K562 (cell line): ENCODE measurements around the gene GULP1. TPM values are rescaled to one million over a fixed set of nuclear protein-coding genes. Genes with fewer than 3 reads are reported as not detected.

Source experiments
- ATAC-seq: fragments of 200-7000 bp; cut with Tn5 transposase; 3 replicates; pipeline ENCODE4 v1.9.1; 2020; ENCODE audit warnings: moderate library complexity
- BruUV-seq: library from RNA; stranded (reverse); fragments of 400-500 nt; replicated peaks from 2 replicates; lab custom pipeline; 2021; lab: Mats Ljungman, UMichigan
- CTCF ChIA-PET: fragments of 300-600 bp; formaldehyde crosslinking; extraction: SDS; loops from one replicate; lab custom pipeline; 2021; ENCODE audit warnings: low intra/inter-chr PET ratio; lab: Yijun Ruan, JAX
- POLR2A ChIA-PET: fragments of 300-600, 350-650 bp; sonication (Branson Sonifier 250); formaldehyde crosslinking; extraction: SDS; loops from one replicate; lab custom pipeline; 2021; ENCODE audit warnings: antibody characterized with exemption, inconsistent platforms; lab: Yijun Ruan, JAX
- DNase-seq, 4 experiments: peaks; one replicate each; pipeline versions ENCODE4 v3.0.0 to v3.0.0-alpha.2; 2011 to 2018; ENCODE audit warnings: low spot score in 3 of 4, mixed read lengths in 3 of 4; ENCODE audit errors: extremely low read depth in 1 of 4
- FAIRE-seq: peaks from 2 replicates; lab custom pipeline; 2011; peaks lifted over from hg19 to GRCh38; lab: Jason Lieb, UNC
- H2AFZ ChIP-seq: 2 replicates; pipeline ENCODE4 v1.6.0; 2011; ENCODE audit warnings: low read depth, low read length, control low read depth, inconsistent platforms
- H3K27ac ChIP-seq: fragments of 200-600 bp; 3 replicates; pipeline ENCODE4 v1.8.0; 2011; ENCODE audit warnings: low read depth, mild to moderate bottlenecking, control low read depth, inconsistent platforms, low read length, moderate library complexity, mixed read lengths; ENCODE audit errors: extremely low read depth
- H3K27me3 ChIP-seq, 2 experiments: fragments of 300-600 bp in 1 of 2; 2 replicates in 1 of 2; 3 replicates in 1 of 2; pipeline versions ENCODE4 v1.6.0 to v1.8.0; 2011; ENCODE audit warnings: inconsistent platforms in 2 of 2, low read length in 2 of 2, mild to moderate bottlenecking in 1 of 2, mixed read lengths in 1 of 2, moderate library complexity in 1 of 2; ENCODE audit not compliant: control insufficient read depth in 2 of 2, insufficient read depth in 2 of 2
- H3K36me3 ChIP-seq: fragments of 300-600 bp; 3 replicates; pipeline ENCODE4 v1.8.0; 2011; ENCODE audit warnings: mild to moderate bottlenecking, low read length, inconsistent platforms; ENCODE audit not compliant: control insufficient read depth, insufficient read depth
- H3K4me1 ChIP-seq, 2 experiments: fragments of 200-600 bp in 1 of 2; replicated peaks in 1 of 2; 2 replicates in 1 of 2; 3 replicates in 1 of 2; pipeline versions ENCODE4 v1.5.1 to v1.8.0; 2011; ENCODE audit warnings: inconsistent platforms in 2 of 2, low read length in 2 of 2, mild to moderate bottlenecking in 1 of 2, mixed read lengths in 1 of 2, moderate library complexity in 1 of 2; ENCODE audit not compliant: control insufficient read depth in 2 of 2, insufficient read depth in 2 of 2
- H3K4me2 ChIP-seq: 2 replicates; pipeline ENCODE4 v1.6.1; 2011; ENCODE audit warnings: low read length, control low read depth, inconsistent platforms, mixed read lengths; ENCODE audit not compliant: insufficient read depth
- H3K4me3 ChIP-seq: fragments of 200-600 bp; sonication (generic), shearing (Covaris generic); 2 replicates; pipeline ENCODE4 v1.5.1; 2016; ENCODE audit warnings: control low read depth, inconsistent platforms
- H3K79me2 ChIP-seq: fragments of 200-600 bp; 3 replicates; pipeline ENCODE4 v1.8.0; 2011; ENCODE audit warnings: low read length, inconsistent platforms; ENCODE audit not compliant: control insufficient read depth, insufficient read depth
- H3K9ac ChIP-seq, 2 experiments: 2 replicates each; pipeline versions ENCODE4 v1.6.0 to v1.6.1; 2011; ENCODE audit warnings: low read depth in 2 of 2, low read length in 2 of 2, control low read depth in 1 of 2, inconsistent platforms in 1 of 2, mild to moderate bottlenecking in 1 of 2, mixed read lengths in 1 of 2; ENCODE audit not compliant: insufficient read depth in 1 of 2
- H3K9me1 ChIP-seq: one replicate; pipeline ENCODE4 v1.6.0; 2011; ENCODE audit warnings: inconsistent platforms, mild to moderate bottlenecking, low read length, moderate library complexity; ENCODE audit not compliant: control insufficient read depth, insufficient read depth
- H3K9me3 ChIP-seq: replicated peaks from 2 replicates; pipeline ENCODE4 v1.5.1; 2011; ENCODE audit warnings: low read depth, low read length, inconsistent platforms; ENCODE audit not compliant: control insufficient read depth, insufficient read depth
- H4K20me1 ChIP-seq: replicated peaks from 2 replicates; pipeline ENCODE4 v1.6.1; 2011; ENCODE audit warnings: low read length, inconsistent platforms, mixed read lengths; ENCODE audit not compliant: control insufficient read depth, insufficient read depth
- NR2F6 ChIP-seq: fragments of 450-650 bp; formaldehyde crosslinking; IDR thresholded peaks from 2 replicates; pipeline ENCODE4 v1.4.0; 2020; ENCODE audit warnings: mild to moderate bottlenecking
- RAD21 ChIP-seq, 2 experiments: fragments of 250-450 bp in 1 of 2; fragments of 450-650 bp in 1 of 2; sonication (Bioruptor Pico) in 1 of 2; formaldehyde crosslinking in 1 of 2; IDR thresholded peaks in 1 of 2; conservative IDR thresholded peaks in 1 of 2; 2 replicates each; pipeline versions ENCODE4 v1.4.0 to v1.8.0; 2020 to 2022; ENCODE audit warnings: mild to moderate bottlenecking in 2 of 2, moderate library complexity in 1 of 2
- SMAD4 ChIP-seq: fragments of 250-450 bp; sonication (Bioruptor Pico); conservative IDR thresholded peaks from 2 replicates; pipeline ENCODE4 v1.8.0; 2021; ENCODE audit warnings: inconsistent platforms, mild to moderate bottlenecking, moderate library complexity
- TRIM24 ChIP-seq, 2 experiments: fragments of 450-650 bp; IDR thresholded peaks; 2 replicates each; pipeline ENCODE4 v1.6.1; 2016
- ZNF274 ChIP-seq: IDR thresholded peaks from 2 replicates; pipeline ENCODE4 v1.6.1; 2011; ENCODE audit warnings: low read depth, mild to moderate bottlenecking, low read length, moderate library complexity, borderline replicate concordance
- WGBS: fragments of 100-300 bp; shearing (Covaris generic); methylation state at CpG from one replicate; pipeline ENCODE4 v1.1.6; 2016; ENCODE audit warnings: low coverage, mixed read lengths; ENCODE audit not compliant: insufficient coverage; ENCODE audit errors: missing lambda C conversion rate; 5-methylcytosine and 5-hydroxymethylcytosine counted together
- in situ Hi-C: fragments of 300-500 bp; cut with MboI; formaldehyde crosslinking; loops from 4 replicates; pipeline ENCODE4 v1.15.0; 2018; ENCODE audit warnings: inconsistent platforms, mixed read lengths
- intact Hi-C: fragments of 100-400 bp; cut with micrococcal nuclease; formaldehyde crosslinking; loops from 2 replicates; pipeline ENCODE4 v1.14.2; 2022
- polyA plus RNA-seq, 8 experiments: library from polyadenylated mRNA; depleted of rRNA in 4 of 8; stranded (reverse) in 5 of 8; unstranded in 3 of 8; fragments of >200 nt; fragmentation: Nextera tagmentation in 2 of 8; fragmentation: Illumina TruSeq in 1 of 8; extraction: Ambion mirVana in 2 of 8; extraction: Trizol in 1 of 8; gene quantifications; 2 replicates each; pipeline versions ENCODE4 v1.2.1 to v1.2.3, GENCODE V29; 2011 to 2014; ENCODE audit warnings: inconsistent platforms in 1 of 8, missing spikeins in 1 of 8
- total RNA-seq, 7 experiments: library from RNA; depleted of rRNA in 6 of 7; stranded (reverse); fragments of >200 nt in 6 of 7; fragmentation: Illumina TruSeq in 2 of 7; extraction: Trizol in 2 of 7; gene quantifications; 2 replicates each; pipeline versions ENCODE4 v1.2.1 to v1.2.3, GENCODE V29; 2011 to 2021; ENCODE audit warnings: low replicate concordance in 1 of 7
- TF ChIP-seq, protein P1 (sequence below): fragments of 450-650 bp; IDR thresholded peaks from 2 replicates; pipeline ENCODE4 v1.6.1; 2018; ENCODE audit warnings: mild to moderate bottlenecking, low read depth; ENCODE audit not compliant: partially characterized antibody
- TF ChIP-seq, protein P2 (sequence below): fragments of 450-650 bp; formaldehyde crosslinking; IDR thresholded peaks from 2 replicates; pipeline ENCODE4 v1.4.0; 2022; ENCODE audit warnings: mild to moderate bottlenecking, moderate library complexity
- TF ChIP-seq, protein P3 (sequence below), 2 experiments: fragments of 450-650 bp in 1 of 2; sonication (generic) in 1 of 2; formaldehyde crosslinking in 1 of 2; IDR thresholded peaks; 2 replicates each; pipeline versions ENCODE4 v1.7.1 to v1.9.0; 2016 to 2022; ENCODE audit warnings: inconsistent platforms in 1 of 2, mild to moderate bottlenecking in 1 of 2, missing genetic modification reagents in 1 of 2

Gene GULP1
- total and polyA plus RNA-seq, 9 of the 15 experiments (the other 6 are each of a cell fraction or from before 2014, with no cell fraction given): 8.5 to 25.3 (median 19.5) TPM

DNA sequence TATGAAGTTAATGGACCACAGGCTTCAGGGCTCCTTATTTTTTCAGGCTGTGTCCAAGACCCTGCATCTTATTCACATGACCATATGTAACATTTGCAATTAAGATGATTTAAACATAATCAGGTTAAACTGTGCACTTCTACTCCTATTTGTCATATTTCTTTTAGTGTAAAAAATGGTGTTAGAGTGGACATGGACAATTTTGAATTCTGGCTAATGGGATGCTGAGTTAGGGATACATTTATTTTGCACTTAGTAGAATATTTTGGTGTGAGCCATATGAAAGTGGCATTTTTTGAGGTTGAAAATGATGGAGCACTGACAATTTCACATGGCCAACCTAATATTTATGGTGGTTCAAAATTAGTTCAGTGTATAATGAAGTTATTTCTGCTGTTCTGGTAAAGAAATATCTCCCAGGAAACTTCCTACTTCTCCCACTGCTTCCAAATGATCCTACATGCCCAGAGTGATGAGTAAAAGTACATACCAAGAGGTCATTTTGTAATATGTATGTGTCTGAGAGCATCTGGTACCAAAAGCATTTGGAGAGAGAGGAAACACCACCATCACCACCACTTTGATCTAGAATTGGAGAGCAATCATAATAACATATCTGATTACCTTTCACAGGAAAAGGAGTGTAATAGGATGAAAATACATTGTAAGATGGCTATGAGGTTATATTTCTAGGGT, 36.0 kb downstream of the GULP1 start (continued):
- no peak for TF ChIP-seq RAD21 (CRISPR knock-in tag; conservative IDR thresholded peaks at IDR 0.05 in 1 of 2, IDR thresholded peaks at IDR 0.05 in 1 of 2)
- TF ChIP-seq, protein P1, sequence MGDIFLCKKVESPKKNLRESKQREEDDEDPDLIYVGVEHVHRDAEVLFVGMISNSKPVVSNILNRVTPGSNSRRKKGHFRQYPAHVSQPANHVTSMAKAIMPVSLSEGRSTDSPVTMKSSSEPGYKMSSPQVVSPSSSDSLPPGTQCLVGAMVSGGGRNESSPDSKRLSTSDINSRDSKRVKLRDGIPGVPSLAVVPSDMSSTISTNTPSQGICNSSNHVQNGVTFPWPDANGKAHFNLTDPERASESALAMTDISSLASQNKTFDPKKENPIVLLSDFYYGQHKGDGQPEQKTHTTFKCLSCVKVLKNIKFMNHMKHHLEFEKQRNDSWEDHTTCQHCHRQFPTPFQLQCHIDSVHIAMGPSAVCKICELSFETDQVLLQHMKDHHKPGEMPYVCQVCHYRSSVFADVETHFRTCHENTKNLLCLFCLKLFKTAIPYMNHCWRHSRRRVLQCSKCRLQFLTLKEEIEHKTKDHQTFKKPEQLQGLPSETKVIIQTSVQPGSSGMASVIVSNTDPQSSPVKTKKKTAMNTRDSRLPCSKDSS: no peak
- no peak for TF ChIP-seq ZNF274
- TF ChIP-seq SMAD4 (CRISPR knock-in tag): peak; percentile 37; the same call in 1 of the 2 replicates

DNA sequence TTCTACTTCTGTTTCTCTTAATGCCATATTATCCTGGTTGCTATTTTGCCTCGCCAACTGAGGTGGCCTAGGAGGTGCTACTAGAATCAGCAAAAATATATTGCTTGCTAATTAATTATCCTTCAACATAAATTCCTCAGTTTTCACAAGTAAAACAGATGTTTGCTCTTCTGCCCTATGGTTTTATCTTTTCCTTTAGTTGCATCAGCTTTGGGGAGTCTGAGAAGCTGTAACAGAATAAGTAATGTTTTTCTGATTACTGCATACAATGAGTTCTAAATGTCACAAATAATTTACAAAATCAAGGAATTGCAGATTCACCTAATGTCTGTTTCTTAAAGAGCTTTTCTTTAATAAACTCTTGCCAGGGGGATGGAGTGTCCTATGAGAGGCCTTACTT, 36.7 kb downstream of the GULP1 start:
- DNase-seq (no peak), FAIRE-seq (no peak), ATAC-seq (no peak)
- Histone ChIP-seq H3K4me1 (peaks cover 6 to 14% of the 10 kb centered on the region in 2 experiments), H3K9ac (no peak overlapping the region), H3K27me3 (no peaks in the 10 kb centered on the region), H2AFZ (no peak overlapping the region), H4K20me1 (no peaks in the 10 kb centered on the region), H3K4me2 (no peak overlapping the region), H3K36me3 (no peaks in the 10 kb centered on the region), H3K9me3 (no peaks in the 10 kb centered on the region), H3K79me2 (peaks cover 55% of the 10 kb centered on the region), H3K27ac (no peak overlapping the region), H3K4me3 (no peak overlapping the region), H3K9me1 (no peaks in the 10 kb centered on the region)
- WGBS: 80% methylated on average over 1 of the region's 1 CpG
- in situ Hi-C loops (no loop called here), intact Hi-C loops (no loop called here)
- ChIA-PET POLR2A (no interaction called here), CTCF (no interaction called here)
- no TSS peak for BruUV-seq
- TF ChIP-seq, protein P2, sequence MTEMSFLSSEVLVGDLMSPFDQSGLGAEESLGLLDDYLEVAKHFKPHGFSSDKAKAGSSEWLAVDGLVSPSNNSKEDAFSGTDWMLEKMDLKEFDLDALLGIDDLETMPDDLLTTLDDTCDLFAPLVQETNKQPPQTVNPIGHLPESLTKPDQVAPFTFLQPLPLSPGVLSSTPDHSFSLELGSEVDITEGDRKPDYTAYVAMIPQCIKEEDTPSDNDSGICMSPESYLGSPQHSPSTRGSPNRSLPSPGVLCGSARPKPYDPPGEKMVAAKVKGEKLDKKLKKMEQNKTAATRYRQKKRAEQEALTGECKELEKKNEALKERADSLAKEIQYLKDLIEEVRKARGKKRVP (CRISPR knock-in tag): peak; percentile 55; the same call in 1 of the 2 replicates
- TF ChIP-seq NR2F6: no peak
- peak in 1 of 2 experiments; percentile 45; a peak in 2 of 4 replicates for TF ChIP-seq TRIM24 (IDR thresholded peaks at IDR 0.05)
- TF ChIP-seq, protein P3, sequence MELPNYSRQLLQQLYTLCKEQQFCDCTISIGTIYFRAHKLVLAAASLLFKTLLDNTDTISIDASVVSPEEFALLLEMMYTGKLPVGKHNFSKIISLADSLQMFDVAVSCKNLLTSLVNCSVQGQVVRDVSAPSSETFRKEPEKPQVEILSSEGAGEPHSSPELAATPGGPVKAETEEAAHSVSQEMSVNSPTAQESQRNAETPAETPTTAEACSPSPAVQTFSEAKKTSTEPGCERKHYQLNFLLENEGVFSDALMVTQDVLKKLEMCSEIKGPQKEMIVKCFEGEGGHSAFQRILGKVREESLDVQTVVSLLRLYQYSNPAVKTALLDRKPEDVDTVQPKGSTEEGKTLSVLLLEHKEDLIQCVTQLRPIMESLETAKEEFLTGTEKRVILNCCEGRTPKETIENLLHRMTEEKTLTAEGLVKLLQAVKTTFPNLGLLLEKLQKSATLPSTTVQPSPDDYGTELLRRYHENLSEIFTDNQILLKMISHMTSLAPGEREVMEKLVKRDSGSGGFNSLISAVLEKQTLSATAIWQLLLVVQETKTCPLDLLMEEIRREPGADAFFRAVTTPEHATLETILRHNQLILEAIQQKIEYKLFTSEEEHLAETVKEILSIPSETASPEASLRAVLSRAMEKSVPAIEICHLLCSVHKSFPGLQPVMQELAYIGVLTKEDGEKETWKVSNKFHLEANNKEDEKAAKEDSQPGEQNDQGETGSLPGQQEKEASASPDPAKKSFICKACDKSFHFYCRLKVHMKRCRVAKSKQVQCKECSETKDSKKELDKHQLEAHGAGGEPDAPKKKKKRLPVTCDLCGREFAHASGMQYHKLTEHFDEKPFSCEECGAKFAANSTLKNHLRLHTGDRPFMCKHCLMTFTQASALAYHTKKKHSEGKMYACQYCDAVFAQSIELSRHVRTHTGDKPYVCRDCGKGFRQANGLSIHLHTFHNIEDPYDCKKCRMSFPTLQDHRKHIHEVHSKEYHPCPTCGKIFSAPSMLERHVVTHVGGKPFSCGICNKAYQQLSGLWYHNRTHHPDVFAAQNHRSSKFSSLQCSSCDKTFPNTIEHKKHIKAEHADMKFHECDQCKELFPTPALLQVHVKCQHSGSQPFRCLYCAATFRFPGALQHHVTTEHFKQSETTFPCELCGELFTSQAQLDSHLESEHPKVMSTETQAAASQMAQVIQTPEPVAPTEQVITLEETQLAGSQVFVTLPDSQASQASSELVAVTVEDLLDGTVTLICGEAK (IDR thresholded peaks at IDR 0.05): no peak
- TF ChIP-seq, protein P3 (CRISPR knock-in tag; IDR thresholded peaks at IDR 0.05): no peak
